Activated CD4-positive, alpha-beta T cell treated with anti-CD3 and anti-CD28 coated beads, Interleukin-2, amount 50 U/mL, for 16 hours (primary cell): ENCODE measurements around the gene ZNF492.
"Not testable (repeated sequence)": the region's sequence is repeated elsewhere in the genome, so short reads cannot be mapped to it uniquely, and the experiment has no call there.

ENCODE experiments used
- DNase-seq: peaks from one replicate; pipeline ENCODE4 v3.0.0-alpha.2; 2020

Gene ZNF492

DNA sequence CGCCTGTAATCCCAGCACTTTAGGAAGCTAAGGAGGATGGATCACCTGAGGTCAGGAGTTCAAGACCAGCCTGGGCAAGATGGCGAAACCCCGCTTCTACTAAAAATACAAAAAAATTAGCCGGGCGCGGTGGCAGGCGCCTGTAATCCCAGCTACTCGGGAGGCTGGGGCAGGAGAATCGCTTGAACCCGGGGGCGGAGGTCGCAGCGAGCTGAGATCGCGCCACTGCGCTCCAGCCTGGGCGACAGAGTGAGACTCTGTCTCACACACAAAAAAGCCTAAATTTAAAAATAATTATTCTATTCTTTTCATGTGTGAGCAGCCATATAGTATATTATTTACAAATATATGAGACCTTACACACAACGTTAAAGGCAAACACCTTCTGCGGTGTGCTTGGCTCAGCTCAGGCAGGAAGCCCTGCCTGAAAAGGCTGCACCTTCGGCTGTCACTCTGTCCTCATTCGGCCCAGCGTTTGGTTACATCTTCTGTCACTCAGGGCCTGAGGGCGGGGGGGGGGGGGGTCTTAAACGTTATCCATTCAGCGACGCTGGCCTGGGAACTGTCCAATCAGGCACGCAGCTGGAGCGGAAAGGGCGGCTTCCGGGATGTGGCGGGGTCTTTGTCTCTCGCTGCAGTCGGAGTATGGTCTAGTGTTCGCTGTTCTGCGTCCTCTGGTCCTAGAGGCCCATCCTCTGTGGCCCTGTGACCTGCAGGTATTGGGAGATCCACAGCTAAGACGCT is at the start of gene ZNF492:
Gene ZNF492 (plus strand): TSS at position 619 of the 744 bp plus-strand sequence. CDS start 19,076 bp downstream, outside the sequence.
- DNase-seq, result peak; percentile 81

GRCh38 chr19:22595422-22595821 is 38.7 kb upstream of the ZNF492 start:
- no peak for DNase-seq

DNA sequence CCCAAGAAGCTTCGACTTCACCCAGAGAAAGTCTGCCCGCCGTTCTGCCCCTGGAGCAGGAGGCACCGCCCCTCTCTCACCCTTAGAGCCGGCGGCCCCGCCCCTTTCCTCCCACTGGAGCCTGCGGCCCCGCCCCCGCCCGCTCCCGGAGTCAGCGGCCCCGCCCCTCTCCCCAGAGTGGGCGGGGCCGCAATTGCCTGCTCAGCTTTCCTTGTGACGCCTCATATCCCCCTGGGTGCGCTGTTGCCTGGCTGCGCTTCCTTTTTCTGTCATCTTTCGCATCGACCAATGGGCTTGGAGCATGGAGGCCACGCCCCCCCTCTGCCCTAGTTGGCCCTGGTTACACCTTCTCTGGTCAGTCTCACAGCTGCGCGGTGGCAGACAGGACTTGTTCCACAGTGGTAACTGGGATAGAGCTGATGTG is 38.2 kb upstream of the ZNF492 start:
- DNase-seq, result no peak

DNA sequence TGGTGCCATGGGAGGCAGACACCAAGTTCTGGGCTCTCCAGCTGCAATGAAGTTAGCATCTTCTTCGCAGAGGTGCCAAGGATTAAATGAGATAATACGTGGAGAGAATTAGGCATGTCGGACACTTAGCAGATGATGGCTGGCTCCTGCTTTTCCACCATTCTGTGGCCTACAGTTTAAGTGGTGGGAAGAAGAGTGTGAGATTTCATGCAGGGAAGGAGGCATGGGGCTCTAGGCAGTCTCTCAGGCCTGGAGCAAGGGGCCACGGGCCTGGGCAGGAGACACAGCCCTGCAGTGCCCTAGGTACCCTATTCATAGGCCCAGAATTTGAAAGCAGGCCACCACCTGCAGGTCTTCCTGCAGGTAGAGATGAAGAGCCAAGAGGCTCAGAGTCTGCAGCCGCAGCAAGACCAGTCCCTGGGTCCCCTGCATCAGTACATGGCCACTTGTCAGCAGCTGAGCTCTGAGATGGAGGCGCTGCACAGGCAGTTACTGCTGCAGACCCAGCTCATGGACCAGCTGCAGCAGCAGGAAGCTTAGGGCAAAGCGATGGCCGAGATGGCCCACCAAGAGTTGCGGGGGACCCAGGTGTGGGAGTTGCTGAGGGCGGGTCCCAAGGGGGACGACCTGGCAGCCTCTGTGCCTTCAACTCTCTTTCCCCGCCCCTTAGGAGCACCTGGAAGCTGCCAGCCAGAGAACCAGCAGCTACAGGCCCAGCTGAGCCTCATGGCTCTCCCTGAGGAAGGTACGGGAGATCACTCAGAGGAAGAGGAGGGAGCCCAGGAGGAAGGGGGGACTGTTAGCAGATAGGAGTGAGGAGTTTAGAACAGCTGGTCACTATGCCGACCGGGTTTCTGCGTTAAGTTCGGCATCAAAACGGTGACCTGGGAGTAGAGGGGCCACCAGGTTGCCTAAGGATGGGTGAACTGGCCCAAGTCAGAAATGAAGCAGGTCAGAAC is 33.2 kb upstream of the ZNF492 start:
- no peak for DNase-seq

GRCh38 chr19:22601906-22602630 is 32.1 kb upstream of the ZNF492 start:
- no peak for DNase-seq

DNA sequence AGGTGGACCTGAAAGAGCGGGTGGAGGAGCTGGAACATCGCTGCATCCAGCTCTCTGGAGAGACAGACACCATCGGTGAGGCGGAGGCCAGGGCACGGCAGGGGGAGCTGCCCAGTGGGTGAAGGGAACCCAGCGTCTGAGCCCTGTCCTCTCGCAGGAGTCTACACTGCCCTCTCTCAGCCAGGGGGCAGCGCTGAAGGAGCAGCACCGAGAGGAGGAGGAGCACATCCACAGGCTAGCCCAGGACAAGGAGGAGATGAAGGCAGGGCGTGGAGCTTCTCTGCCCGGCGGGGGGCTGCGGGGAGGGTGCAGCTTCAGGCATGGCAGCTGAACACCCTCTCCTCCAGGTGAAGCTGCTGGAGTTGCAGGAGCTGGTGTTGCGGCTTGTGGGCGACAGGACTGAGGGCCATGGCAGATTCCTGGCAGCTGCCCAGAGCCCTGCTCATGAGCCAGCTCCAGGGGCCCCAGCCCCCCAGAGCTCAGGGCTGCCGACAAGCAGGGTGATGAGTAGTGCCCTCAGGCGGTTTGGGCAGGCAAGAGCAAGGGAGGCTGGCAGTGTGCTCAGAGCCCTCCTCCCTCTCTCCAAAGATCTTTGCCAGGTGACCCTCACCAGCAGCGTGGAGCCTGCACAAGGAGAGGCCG is 31.4 kb upstream of the ZNF492 start:
- no peak for DNase-seq

DNA sequence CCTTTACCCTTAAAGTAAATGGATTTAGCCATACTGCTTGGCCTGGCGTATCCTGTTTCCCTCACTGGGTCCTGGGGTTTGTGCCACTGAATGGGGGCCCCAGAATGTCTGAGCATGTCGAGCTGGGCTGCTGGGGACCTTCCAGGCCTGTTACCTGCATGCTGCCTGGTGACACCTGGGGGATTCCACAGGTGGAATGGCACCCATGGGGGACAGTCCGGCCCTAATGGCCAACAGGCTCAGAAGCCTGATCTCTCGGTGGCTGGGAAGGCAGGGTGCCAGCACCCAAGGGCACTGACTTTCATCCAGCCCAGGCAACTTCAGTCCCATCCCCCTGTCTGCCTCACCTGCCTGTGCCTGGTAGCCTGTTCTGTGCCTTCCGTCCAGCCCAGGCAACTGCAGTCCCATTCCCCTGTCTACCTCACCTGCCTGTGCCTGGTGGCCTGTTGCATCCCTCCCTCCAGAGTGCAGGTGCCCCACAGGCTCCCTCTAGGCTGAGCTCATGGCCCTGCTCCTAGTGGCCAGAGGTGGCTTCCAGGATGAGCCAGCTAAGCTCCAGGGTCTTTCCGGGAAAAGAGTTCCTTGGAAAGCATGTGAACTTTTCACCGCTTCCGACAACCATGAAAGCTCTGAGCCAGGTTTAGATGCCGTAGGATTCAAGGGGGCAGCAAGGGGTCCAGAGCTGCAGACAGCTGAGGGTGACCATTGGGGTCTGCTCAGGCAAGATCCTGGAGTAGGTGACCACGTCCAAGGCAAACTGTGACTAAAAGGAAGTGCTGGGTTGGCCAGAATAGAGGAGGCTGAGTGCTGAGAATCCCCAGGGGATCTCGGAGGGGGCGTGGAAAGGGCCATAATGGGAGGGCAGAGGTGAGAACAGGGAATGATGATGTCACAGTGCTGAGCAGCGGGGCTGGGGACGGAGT is 30.3 kb upstream of the ZNF492 start:
- no peak for DNase-seq

GRCh38 chr19:22604571-22605274 is 29.4 kb upstream of the ZNF492 start:
- DNase-seq, result no peak

GRCh38 chr19:22605275-22606211 is 28.6 kb upstream of the ZNF492 start:
- no peak for DNase-seq

- no peak for DNase-seq
These were observed 27.9 kb upstream of the ZNF492 start for GRCh38 chr19:22606212-22606553.

DNA sequence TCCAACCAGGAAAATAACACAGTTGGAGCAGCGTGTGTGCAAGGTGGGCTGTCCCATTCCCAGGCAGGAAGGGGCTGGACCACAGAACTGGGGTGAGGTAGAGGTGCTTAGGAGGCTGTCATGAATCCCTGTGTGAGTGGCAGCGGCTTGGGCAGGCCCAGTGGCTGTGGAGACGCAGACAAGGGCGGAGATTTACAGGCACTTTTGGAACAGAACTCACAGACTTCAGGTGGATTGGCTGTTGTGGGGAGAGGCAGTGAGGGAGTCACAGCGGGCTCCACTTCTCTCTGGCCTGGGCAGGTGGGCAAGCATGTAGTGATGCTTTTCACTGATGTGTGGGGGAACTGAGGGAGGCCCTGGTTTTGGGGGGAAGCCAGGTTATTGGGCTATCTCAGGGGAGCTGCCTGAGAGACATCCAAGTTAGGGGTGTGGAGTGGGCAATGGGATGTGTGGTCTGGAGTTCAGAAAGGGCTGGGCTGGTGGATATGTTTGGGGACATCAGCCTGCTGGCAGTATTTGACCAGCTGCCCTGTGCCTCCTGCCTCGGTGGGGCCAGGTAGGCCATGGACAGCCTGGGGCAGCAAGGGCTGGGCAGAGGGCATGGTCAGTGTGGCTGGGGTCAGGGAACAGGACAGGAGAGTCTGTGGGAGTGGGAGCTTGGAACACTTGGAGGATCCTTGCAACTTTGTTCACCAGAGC is 27.0 kb upstream of the ZNF492 start:
- no peak for DNase-seq

DNA sequence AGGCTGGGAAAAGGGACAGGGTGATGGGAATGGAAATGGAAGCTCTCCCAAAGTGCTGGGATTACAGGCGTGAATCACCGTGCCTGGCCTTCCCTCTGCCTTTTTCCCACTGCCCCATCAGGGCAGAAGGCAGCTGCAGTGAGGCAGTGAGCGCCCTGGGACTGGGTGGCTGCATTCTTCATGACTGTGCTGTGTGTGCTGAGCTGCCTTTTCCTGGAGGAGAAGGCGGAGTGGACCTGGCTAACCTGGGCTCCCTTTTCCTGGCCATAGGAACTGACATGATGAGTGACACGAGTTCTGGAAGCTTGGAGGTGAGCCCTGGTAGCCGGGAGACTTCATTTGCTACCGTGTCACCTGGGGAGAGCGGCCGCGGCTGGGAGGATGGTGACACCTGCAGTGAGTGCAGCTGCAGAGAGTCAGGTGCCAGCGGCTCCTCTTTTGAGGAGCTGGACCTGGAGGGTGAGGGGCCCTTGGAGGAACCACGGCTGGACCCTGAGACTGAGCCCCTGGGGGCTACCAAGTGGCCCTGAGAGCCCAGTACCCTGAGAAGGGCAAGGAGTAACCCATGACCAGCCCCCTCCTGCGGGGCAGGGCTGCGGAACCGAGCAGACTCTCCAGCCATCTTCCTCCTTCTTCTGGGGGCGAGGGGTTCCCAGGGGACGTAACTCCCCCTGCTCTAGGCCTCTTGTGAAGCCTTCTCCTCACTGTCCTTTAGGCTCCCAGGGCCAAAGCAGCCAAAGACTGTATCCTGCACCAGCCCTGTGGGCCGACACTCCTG is 26.3 kb upstream of the ZNF492 start:
- DNase-seq, result no peak

DNA sequence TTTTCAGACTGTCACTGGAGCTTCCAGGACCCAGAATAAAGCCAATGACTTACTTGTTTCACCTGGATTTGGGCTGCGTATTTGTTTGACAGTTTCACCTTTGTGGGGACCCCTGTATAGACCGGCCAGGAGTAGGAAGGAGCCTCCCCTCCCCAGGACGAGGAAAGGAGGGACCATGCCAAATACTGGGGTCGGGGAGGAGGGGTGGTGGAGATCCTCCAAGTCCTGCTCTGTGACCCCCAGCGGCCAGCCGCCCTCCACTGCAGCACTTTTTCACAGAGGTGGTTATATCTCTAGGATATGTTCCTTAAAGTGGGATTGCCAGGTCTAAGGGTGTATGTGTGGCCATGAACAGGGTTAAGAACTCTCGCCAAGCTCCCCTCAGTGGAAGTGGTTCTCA is 25.7 kb upstream of the ZNF492 start:
- DNase-seq, result no peak

GRCh38 chr19:22609630-22610029 is 24.5 kb upstream of the ZNF492 start:
- DNase-seq, result no peak

DNA sequence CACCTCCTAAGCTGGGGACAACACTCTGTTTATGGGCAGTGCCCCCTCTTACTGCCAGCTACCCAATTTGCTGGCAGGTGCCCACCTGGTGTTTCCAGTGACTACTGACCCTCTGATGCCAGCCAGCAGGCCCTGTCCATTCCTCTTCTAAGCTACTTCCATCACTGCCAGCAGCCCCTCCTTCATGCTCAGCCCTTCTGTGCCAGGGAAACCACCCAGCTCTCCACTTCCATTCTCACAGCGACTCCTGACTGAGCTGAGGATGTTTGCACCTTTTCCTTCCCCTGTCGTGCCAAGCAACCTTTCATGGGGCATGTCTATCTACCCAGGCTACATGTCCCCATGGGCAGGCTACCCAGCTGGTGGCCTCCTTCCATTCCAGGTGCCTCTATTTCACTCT is 24.0 kb upstream of the ZNF492 start:
- DNase-seq, result no peak

- no peak for DNase-seq
These were observed 21.8 kb upstream of the ZNF492 start for GRCh38 chr19:22612316-22612715.

DNA sequence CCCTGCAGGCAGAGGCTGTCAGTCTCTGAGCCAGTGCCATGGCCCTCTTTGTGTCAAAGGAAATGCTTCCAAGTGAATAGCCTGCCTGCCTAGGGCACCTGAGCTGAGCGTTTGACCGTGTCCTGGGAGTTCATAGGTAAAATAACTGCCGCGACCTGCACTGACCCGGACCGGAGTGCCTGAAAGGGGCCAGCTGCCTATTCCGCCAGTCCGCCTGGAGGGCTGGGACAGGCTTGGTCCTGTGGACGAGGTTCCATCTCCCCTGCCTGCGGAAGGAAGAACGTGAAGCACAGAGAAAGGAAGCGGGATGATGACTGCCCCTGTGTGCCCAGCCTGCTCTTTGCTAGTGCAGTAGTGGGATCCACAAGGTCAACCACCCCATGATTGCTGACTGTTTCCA is 17.5 kb upstream of the ZNF492 start:
- no peak for DNase-seq

DNA sequence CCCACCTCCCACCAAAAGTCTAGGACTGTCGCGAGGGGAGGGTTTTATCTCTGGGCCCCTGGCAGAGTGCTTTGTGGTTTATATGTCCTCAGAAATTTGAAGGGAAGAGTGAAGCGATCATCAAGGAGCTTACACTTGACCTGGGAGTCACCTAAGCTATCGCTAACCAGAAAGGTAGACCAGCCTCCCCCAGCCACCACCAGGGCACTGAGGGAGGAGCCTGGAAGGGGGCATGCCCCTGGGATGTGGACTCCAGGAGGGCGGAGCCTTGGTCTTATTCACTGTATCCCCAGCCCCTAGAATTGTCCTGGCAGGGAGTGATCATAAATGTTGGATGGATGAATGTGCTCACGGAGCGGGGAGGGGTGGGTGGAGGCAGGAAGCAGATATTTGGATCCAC is 16.9 kb upstream of the ZNF492 start:
- DNase-seq, result not testable (repeated sequence)
